H1 (cell line): ENCODE results near the gene ELOVL2. TPM values are rescaled to one million over a fixed set of nuclear protein-coding genes. Genes with fewer than 3 reads are reported as not detected.

Experiments
- CTCF ChIA-PET: fragments of 300-600 bp; sonication (Branson Sonifier 250); formaldehyde crosslinking; loops from one replicate; lab custom pipeline; 2021; ENCODE audit not compliant: partially characterized antibody; lab: Charles Lee
- POLR2A ChIA-PET: fragments of 300-600 bp; sonication (Branson Sonifier 250); formaldehyde crosslinking; loops from one replicate; lab custom pipeline; 2021; ENCODE audit warnings: inconsistent platforms; ENCODE audit not compliant: partially characterized antibody; lab: Charles Lee
- DNase-seq, 2 experiments: peaks; one replicate each; pipeline versions ENCODE4 v3.0.0 to v3.0.0-alpha.2; 2010 to 2022; ENCODE audit warnings: low spot score in 2 of 2, low read depth in 1 of 2, mixed read lengths in 1 of 2
- FAIRE-seq: peaks from 2 replicates; lab custom pipeline; 2011; peaks lifted over from hg19 to GRCh38; lab: Jason Lieb, UNC
- H2AFZ ChIP-seq: 2 replicates; pipeline ENCODE4 v1.8.1; 2012; ENCODE audit warnings: low read length, inconsistent platforms
- H2AK5ac ChIP-seq: 2 replicates; pipeline ENCODE4 v1.6.1; 2013; ENCODE audit warnings: low read depth, low read length
- H2BK120ac ChIP-seq: replicated peaks from 2 replicates; pipeline ENCODE3; 2013; ENCODE audit warnings: low read depth, low read length, inconsistent platforms
- H2BK12ac ChIP-seq: 2 replicates; pipeline ENCODE4 v1.6.1; 2013; ENCODE audit warnings: low read depth, low read length
- H2BK15ac ChIP-seq: 2 replicates; pipeline ENCODE4 v1.6.1; 2013; ENCODE audit warnings: low read length
- H2BK20ac ChIP-seq: 2 replicates; pipeline ENCODE4 v1.6.1; 2013; ENCODE audit warnings: low read length
- H2BK5ac ChIP-seq: 2 replicates; pipeline ENCODE4 v1.6.1; 2013; ENCODE audit warnings: low read depth, low read length
- H3K14ac ChIP-seq: 2 replicates; pipeline ENCODE4 v1.6.1; 2013; ENCODE audit warnings: inconsistent platforms; ENCODE audit not compliant: insufficient read length
- H3K18ac ChIP-seq: 2 replicates; pipeline ENCODE4 v1.6.1; 2013; ENCODE audit warnings: low read length; ENCODE audit errors: extremely low read depth
- H3K23ac ChIP-seq: 2 replicates; pipeline ENCODE4 v1.6.1; 2013; ENCODE audit warnings: inconsistent platforms; ENCODE audit not compliant: insufficient read length
- H3K23me2 ChIP-seq: 2 replicates; pipeline ENCODE4 v1.6.1; 2013; ENCODE audit warnings: low read depth, low read length
- H3K27ac ChIP-seq: 2 replicates; pipeline ENCODE4 v1.6.1; 2011; ENCODE audit warnings: low read depth, low read length, inconsistent platforms
- H3K27me3 ChIP-seq, 4 experiments: replicated peaks in 1 of 4; 1 replicate in 1 of 4; 2 replicates in 3 of 4; pipeline versions ENCODE4 v1.6.1 to v1.8.1; 2011 to 2013; ENCODE audit warnings: low read length in 3 of 4, mild to moderate bottlenecking in 3 of 4, inconsistent platforms in 2 of 4, mixed read lengths in 2 of 4, moderate library complexity in 1 of 4; ENCODE audit not compliant: control insufficient read depth in 3 of 4, insufficient read depth in 3 of 4; ENCODE audit errors: extremely low read depth in 1 of 4
- H3K36me3 ChIP-seq, 4 experiments: 2 replicates each; pipeline versions ENCODE4 v1.6.1 to v1.8.1; 2011 to 2013; ENCODE audit warnings: mild to moderate bottlenecking in 4 of 4, low read length in 3 of 4, moderate library complexity in 2 of 4, control low read depth in 1 of 4, inconsistent platforms in 1 of 4; ENCODE audit not compliant: insufficient read depth in 4 of 4, control insufficient read depth in 2 of 4
- H3K4ac ChIP-seq: replicated peaks from 2 replicates; pipeline ENCODE3; 2013; ENCODE audit warnings: low read length, low read depth, mixed read lengths, inconsistent platforms; ENCODE audit not compliant: insufficient read length
- H3K4me1 ChIP-seq, 4 experiments: replicated peaks in 1 of 4; 1 replicate in 1 of 4; 2 replicates in 3 of 4; pipeline versions ENCODE4 v1.6.1 to v1.8.1; 2011 to 2013; ENCODE audit warnings: low read length in 3 of 4, inconsistent platforms in 2 of 4, mixed read lengths in 1 of 4; ENCODE audit not compliant: insufficient read depth in 4 of 4, control insufficient read depth in 3 of 4
- H3K4me2 ChIP-seq, 2 experiments: 2 replicates each; pipeline versions ENCODE4 v1.6.1 to v1.8.1; 2011 to 2013; ENCODE audit warnings: low read depth in 2 of 2, low read length in 2 of 2, control low read depth in 1 of 2, inconsistent platforms in 1 of 2, mild to moderate bottlenecking in 1 of 2; ENCODE audit not compliant: insufficient read depth in 1 of 2
- H3K4me3 ChIP-seq, 4 experiments: fragments of 200-600, 300-600 bp in 1 of 4; sonication (generic), shearing (Covaris generic), sonication (Bioruptor Twin) in 1 of 4; 2 replicates each; pipeline versions ENCODE4 v1.5.1 to v1.8.1; 2011 to 2016; ENCODE audit warnings: low read length in 4 of 4, low read depth in 3 of 4, control low read depth in 2 of 4, inconsistent platforms in 2 of 4, mild to moderate bottlenecking in 2 of 4, mixed read lengths in 1 of 4, moderate library complexity in 1 of 4; ENCODE audit not compliant: insufficient read depth in 2 of 4; ENCODE audit errors: extremely low read depth in 1 of 4
- H3K56ac ChIP-seq: replicated peaks from 2 replicates; pipeline ENCODE3; 2013; ENCODE audit warnings: low read depth, mild to moderate bottlenecking, mixed read lengths, low read length, inconsistent platforms; ENCODE audit not compliant: insufficient read length
- H3K79me1 ChIP-seq: 2 replicates; pipeline ENCODE4 v1.6.1; 2013; ENCODE audit warnings: low read depth, low read length, control low read depth
- H3K79me2 ChIP-seq, 2 experiments: 2 replicates each; pipeline versions ENCODE4 v1.6.1 to v1.8.1; 2012 to 2013; ENCODE audit warnings: low read length in 2 of 2, mild to moderate bottlenecking in 2 of 2, inconsistent platforms in 1 of 2; ENCODE audit not compliant: insufficient read depth in 2 of 2, control insufficient read depth in 1 of 2
- H3K9ac ChIP-seq, 4 experiments: replicated peaks in 1 of 4; 1 replicate in 1 of 4; 2 replicates in 3 of 4; pipeline versions ENCODE4 v1.6.1 to v1.8.1; 2011 to 2013; ENCODE audit warnings: low read depth in 3 of 4, low read length in 3 of 4, control low read depth in 2 of 4, mild to moderate bottlenecking in 2 of 4, moderate library complexity in 2 of 4, inconsistent platforms in 1 of 4; ENCODE audit errors: extremely low read depth in 1 of 4
- H3K9me3 ChIP-seq, 2 experiments: 2 replicates each; pipeline versions ENCODE4 v1.6.1 to v1.8.1; 2012 to 2013; ENCODE audit warnings: mild to moderate bottlenecking in 2 of 2, moderate library complexity in 2 of 2, control low read depth in 1 of 2, inconsistent platforms in 1 of 2, low read depth in 1 of 2, low read length in 1 of 2, mixed read lengths in 1 of 2; ENCODE audit not compliant: insufficient read depth in 2 of 2
- H4K20me1 ChIP-seq, 2 experiments: replicated peaks in 1 of 2; 2 replicates each; pipeline versions ENCODE3 to v1.8.1; 2011 to 2013; ENCODE audit warnings: inconsistent platforms in 2 of 2, low read length in 2 of 2, mild to moderate bottlenecking in 1 of 2; ENCODE audit not compliant: insufficient read depth in 2 of 2, control insufficient read depth in 1 of 2
- H4K5ac ChIP-seq: 2 replicates; pipeline ENCODE4 v1.6.1; 2013; ENCODE audit warnings: low read length, low read depth, mixed read lengths, inconsistent platforms; ENCODE audit not compliant: insufficient read length
- H4K8ac ChIP-seq: 2 replicates; pipeline ENCODE4 v1.8.0; 2013; ENCODE audit warnings: mild to moderate bottlenecking, moderate library complexity, low read length, inconsistent platforms; ENCODE audit not compliant: insufficient read depth; ENCODE audit errors: extremely low read depth
- H4K91ac ChIP-seq: replicated peaks from 2 replicates; pipeline ENCODE3; 2013; ENCODE audit warnings: low read length, mixed read lengths, inconsistent platforms; ENCODE audit not compliant: insufficient read length
- BRCA1 ChIP-seq: IDR thresholded peaks from 2 replicates; pipeline ENCODE4 v1.6.1; 2012; ENCODE audit warnings: low read depth, low read length, improper control_type of control experiment
- HDAC6 ChIP-seq: IDR thresholded peaks from one replicate; pipeline ENCODE4 v1.7.1; 2012; ENCODE audit warnings: low read depth, mild to moderate bottlenecking, inconsistent platforms, low read length, moderate library complexity
- NANOG ChIP-seq: IDR thresholded peaks from 2 replicates; pipeline ENCODE4 v1.6.1; 2011; ENCODE audit warnings: low read length, low read depth, mild to moderate bottlenecking, inconsistent platforms; ENCODE audit not compliant: insufficient read depth, poor library complexity, severe bottlenecking
- RBBP5 ChIP-seq: IDR thresholded peaks from 2 replicates; pipeline ENCODE4 v1.7.1; 2012; ENCODE audit warnings: low read depth, mild to moderate bottlenecking, inconsistent platforms, low read length, moderate library complexity, borderline replicate concordance
- SAP30 ChIP-seq: fragments of 300-600 bp; sonication (generic); IDR thresholded peaks from 2 replicates; pipeline ENCODE4 v1.7.1; 2012; ENCODE audit warnings: low read length, moderate library complexity, mild to moderate bottlenecking, inconsistent platforms; ENCODE audit not compliant: insufficient read depth, insufficient replicate concordance
- TBP ChIP-seq: IDR thresholded peaks from 2 replicates; pipeline ENCODE4 v1.6.1; 2011; ENCODE audit warnings: low read depth, low read length, improper control_type of control experiment
- TCF12 ChIP-seq: IDR thresholded peaks from 2 replicates; pipeline ENCODE4 v1.6.1; 2011; ENCODE audit warnings: low read depth, mild to moderate bottlenecking, low read length
- WGBS, 2 experiments: shearing (Covaris generic) in 1 of 2; methylation state at CpG; one replicate each; pipeline versions ENCODE4 v1.1.6 to v1.1.7; 2013 to 2015; ENCODE audit warnings: low lambda C conversion rate in 2 of 2, mixed read lengths in 2 of 2, inconsistent platforms in 1 of 2, low coverage in 1 of 2, missing lambda C conversion rate in 1 of 2; ENCODE audit not compliant: insufficient replicate concordance in 2 of 2, insufficient coverage in 1 of 2, insufficient read length in 1 of 2; ENCODE audit errors: extremely low coverage in 1 of 2, missing lambda C conversion rate in 1 of 2; 5-methylcytosine and 5-hydroxymethylcytosine counted together
- polyA plus RNA-seq, 7 experiments: library from polyadenylated mRNA; depleted of rRNA in 3 of 7; stranded (reverse) in 5 of 7; unstranded in 2 of 7; fragments of >200 nt in 5 of 7; fragments of 200-250 nt in 2 of 7; gene quantifications; 1 replicate in 5 of 7; 2 replicates in 1 of 7; 4 replicates in 1 of 7; pipeline versions ENCODE4 v1.2.1 to v1.2.3, GENCODE V29; 2011 to 2013; ENCODE audit warnings: missing spikeins in 2 of 7, mixed read lengths in 2 of 7
- total RNA-seq: library from RNA; stranded (reverse); fragmentation: NEBNext Ultra II Directional; extraction: Animal tissue kit (Norgen Biotek cat#: 25700); gene quantifications from 2 replicates; pipeline ENCODE4 v1.2.1, GENCODE V29; 2021
- TF ChIP-seq, protein P1 (sequence below), 3 experiments: IDR thresholded peaks; 1 replicate in 2 of 3; 2 replicates in 1 of 3; pipeline versions ENCODE4 v1.5.1 to v1.6.1; 2011; ENCODE audit warnings: low read length in 3 of 3, mild to moderate bottlenecking in 3 of 3, inconsistent platforms in 2 of 3, low read depth in 1 of 3, moderate library complexity in 1 of 3; ENCODE audit not compliant: insufficient read depth in 1 of 3; ENCODE audit errors: control extremely low read depth in 1 of 3

ELOVL2 gene
- total and polyA plus RNA-seq, 2 of the 8 experiments (the other 6 are each of a cell fraction or from before 2014, with no cell fraction given): 0.42 to 0.89 TPM

DNA sequence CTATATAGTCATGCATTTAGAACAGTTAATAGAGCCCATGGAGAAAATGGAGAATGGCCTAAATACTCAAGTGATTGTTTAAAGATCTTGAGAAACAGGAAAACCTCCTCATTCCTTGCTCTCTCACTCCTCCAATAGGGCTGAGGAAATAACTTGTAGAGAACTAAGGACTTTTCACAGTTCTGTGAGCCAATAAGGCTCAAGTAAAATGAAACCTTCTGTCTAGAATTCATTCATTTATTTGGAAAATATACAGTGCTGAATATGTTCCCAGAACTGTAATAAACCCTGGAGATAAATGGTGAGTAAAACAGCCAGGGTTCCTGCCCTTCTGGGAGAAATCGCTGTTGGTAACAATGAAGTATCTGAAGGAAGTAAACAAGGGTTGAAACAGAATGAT, 35.3 kb downstream of the ELOVL2 start:
- DNase-seq: no peak
- no peak overlapping the region for H3K27ac ChIP-seq
- no peak overlapping the region for H2AFZ ChIP-seq
- H3K4ac ChIP-seq: no peak overlapping the region
- ChIA-PET CTCF (interaction anchor here (1.0 to 1.3 kb wide), 2 partner anchors 54 to 57 kb away, joined by 4 to 7 read pairs; no protein-coding TSS in a partner anchor), POLR2A (interaction anchor here (1.3 to 1.6 kb wide), 2 partner anchors 18 to 78 kb away, joined by 3 read pairs; no protein-coding TSS in a partner anchor)
- no peak overlapping the region for H2BK120ac ChIP-seq
- no peak for FAIRE-seq
- H2BK20ac ChIP-seq: no peak overlapping the region
- H3K4me3 ChIP-seq: no peak overlapping the region
- peaks cover 0 to 11% (median under 1%) of the 10 kb centered on the region in 4 experiments; a peak in 5 of 7 replicates for H3K4me1 ChIP-seq
- no peak overlapping the region for H4K5ac ChIP-seq
- no peak for TF ChIP-seq TBP
- no peak for TF ChIP-seq SAP30
- TF ChIP-seq, protein P1, sequence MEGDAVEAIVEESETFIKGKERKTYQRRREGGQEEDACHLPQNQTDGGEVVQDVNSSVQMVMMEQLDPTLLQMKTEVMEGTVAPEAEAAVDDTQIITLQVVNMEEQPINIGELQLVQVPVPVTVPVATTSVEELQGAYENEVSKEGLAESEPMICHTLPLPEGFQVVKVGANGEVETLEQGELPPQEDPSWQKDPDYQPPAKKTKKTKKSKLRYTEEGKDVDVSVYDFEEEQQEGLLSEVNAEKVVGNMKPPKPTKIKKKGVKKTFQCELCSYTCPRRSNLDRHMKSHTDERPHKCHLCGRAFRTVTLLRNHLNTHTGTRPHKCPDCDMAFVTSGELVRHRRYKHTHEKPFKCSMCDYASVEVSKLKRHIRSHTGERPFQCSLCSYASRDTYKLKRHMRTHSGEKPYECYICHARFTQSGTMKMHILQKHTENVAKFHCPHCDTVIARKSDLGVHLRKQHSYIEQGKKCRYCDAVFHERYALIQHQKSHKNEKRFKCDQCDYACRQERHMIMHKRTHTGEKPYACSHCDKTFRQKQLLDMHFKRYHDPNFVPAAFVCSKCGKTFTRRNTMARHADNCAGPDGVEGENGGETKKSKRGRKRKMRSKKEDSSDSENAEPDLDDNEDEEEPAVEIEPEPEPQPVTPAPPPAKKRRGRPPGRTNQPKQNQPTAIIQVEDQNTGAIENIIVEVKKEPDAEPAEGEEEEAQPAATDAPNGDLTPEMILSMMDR (IDR thresholded peaks at IDR 0.05; ENCODE audit: control extremely low read depth in 1 of 3, insufficient read depth in 1 of 3, low read depth in 1 of 3, low read length in 3 of 3): no peak
- TF ChIP-seq HDAC6: no peak
- TF ChIP-seq NANOG: no peak
- TF ChIP-seq BRCA1: no peak
- no peak for TF ChIP-seq RBBP5
- TF ChIP-seq TCF12: no peak
- H3K79me1 ChIP-seq: no peaks in the 10 kb centered on the region
- no peak overlapping the region for H4K91ac ChIP-seq
- H2BK15ac ChIP-seq: no peak overlapping the region
- no peaks in the 10 kb centered on the region for H3K23me2 ChIP-seq
- H3K23ac ChIP-seq: no peak overlapping the region
- no peaks in the 10 kb centered on the region for H3K27me3 ChIP-seq
- H2BK5ac ChIP-seq: no peak overlapping the region
- WGBS, 2 experiments: 100% methylated on average over 1 of the region's 1 CpG; no CpG with 5 or more reads in 1 of the 2 experiments
- no peak overlapping the region for H4K8ac ChIP-seq
- H3K4me2 ChIP-seq: no peak overlapping the region
- H3K14ac ChIP-seq: no peak overlapping the region
- H3K9me3 ChIP-seq: no peaks in the 10 kb centered on the region
- no peaks in the 10 kb centered on the region for H4K20me1 ChIP-seq
- no peaks in the 10 kb centered on the region for H3K36me3 ChIP-seq
- H3K18ac ChIP-seq: no peak overlapping the region
- no peak overlapping the region for H2AK5ac ChIP-seq
- no peak overlapping the region for H3K9ac ChIP-seq
- H3K56ac ChIP-seq: no peak overlapping the region
- H2BK12ac ChIP-seq: no peak overlapping the region
- H3K79me2 ChIP-seq: no peaks in the 10 kb centered on the region
